ENCODE data around the gene ATP8A2. TPM values are rescaled to one million over a fixed set of nuclear protein-coding genes. Genes with fewer than 3 reads are reported as not detected.
"Not testable (repeated sequence)": the region's sequence is repeated elsewhere in the genome, so short reads cannot be mapped to it uniquely, and the experiment has no call there.

ATP8A2 gene
- total RNA-seq, 1 experiment from 2014 or later: 0.26 TPM

- in situ Hi-C loops (cut with HindIII; ENCODE audit: low pct_unique_long_range_greater_than_20kb, low sequenced_read_pairs): no loop called here
- no peak for DNase-seq (ENCODE audit: low read depth, low spot score)
These were observed 571.3 kb downstream of the ATP8A2 start for GRCh38 chr13:25943081-25943480.

- DNase-seq (ENCODE audit: low read depth, low spot score): no peak
- in situ Hi-C loops (cut with HindIII; ENCODE audit: low pct_unique_long_range_greater_than_20kb, low sequenced_read_pairs): no loop called here
These were observed 571.9 kb downstream of the ATP8A2 start for GRCh38 chr13:25943658-25944057.

- no peak for DNase-seq (ENCODE audit: low read depth, low spot score)
- in situ Hi-C loops (cut with HindIII; ENCODE audit: low pct_unique_long_range_greater_than_20kb, low sequenced_read_pairs): no loop called here
These were observed 573.8 kb downstream of the ATP8A2 start for GRCh38 chr13:25945596-25945995.

GRCh38 chr13:25946321-25946720 is 574.5 kb downstream of the ATP8A2 start:
- in situ Hi-C loops (cut with HindIII; ENCODE audit: low pct_unique_long_range_greater_than_20kb, low sequenced_read_pairs): no loop called here
- DNase-seq (ENCODE audit: low read depth, low spot score): no peak

- DNase-seq (ENCODE audit: low read depth, low spot score): no peak
- in situ Hi-C loops (cut with HindIII; ENCODE audit: low pct_unique_long_range_greater_than_20kb, low sequenced_read_pairs): no loop called here
These were observed 577.1 kb downstream of the ATP8A2 start for GRCh38 chr13:25948910-25949309.

GRCh38 chr13:25951831-25952230 is 580.1 kb downstream of the ATP8A2 start:
- in situ Hi-C loops (cut with HindIII; ENCODE audit: low pct_unique_long_range_greater_than_20kb, low sequenced_read_pairs): no loop called here
- no peak for DNase-seq (ENCODE audit: low read depth, low spot score)

GRCh38 chr13:25954080-25954479 is 582.3 kb downstream of the ATP8A2 start:
- in situ Hi-C loops (cut with HindIII; ENCODE audit: low pct_unique_long_range_greater_than_20kb, low sequenced_read_pairs); DNase-seq (ENCODE audit: low read depth, low spot score): not testable (repeated sequence)

GRCh38 chr13:25954943-25955342 is 583.2 kb downstream of the ATP8A2 start:
- DNase-seq (ENCODE audit: low read depth, low spot score); in situ Hi-C loops (cut with HindIII; ENCODE audit: low pct_unique_long_range_greater_than_20kb, low sequenced_read_pairs): not testable (repeated sequence)

GRCh38 chr13:25958986-25959385 is 587.2 kb downstream of the ATP8A2 start:
- no peak for DNase-seq (ENCODE audit: low read depth, low spot score)
- in situ Hi-C loops (cut with HindIII; ENCODE audit: low pct_unique_long_range_greater_than_20kb, low sequenced_read_pairs): no loop called here

GRCh38 chr13:25961294-25961693 is 589.5 kb downstream of the ATP8A2 start:
- DNase-seq (ENCODE audit: low read depth, low spot score): no peak
- in situ Hi-C loops (cut with HindIII; ENCODE audit: low pct_unique_long_range_greater_than_20kb, low sequenced_read_pairs): no loop called here

GRCh38 chr13:25963674-25964073 is 591.9 kb downstream of the ATP8A2 start:
- peak; percentile 27 for DNase-seq (ENCODE audit: low read depth, low spot score)
- in situ Hi-C loops (cut with HindIII; ENCODE audit: low pct_unique_long_range_greater_than_20kb, low sequenced_read_pairs): no loop called here

GRCh38 chr13:25965596-25965995 is 593.8 kb downstream of the ATP8A2 start:
- in situ Hi-C loops (cut with HindIII; ENCODE audit: low pct_unique_long_range_greater_than_20kb, low sequenced_read_pairs): no loop called here
- DNase-seq (ENCODE audit: low read depth, low spot score): no peak

GRCh38 chr13:25966086-25966485 is 594.3 kb downstream of the ATP8A2 start:
- in situ Hi-C loops (cut with HindIII; ENCODE audit: low pct_unique_long_range_greater_than_20kb, low sequenced_read_pairs): no loop called here
- DNase-seq (ENCODE audit: low read depth, low spot score): no peak

- in situ Hi-C loops (cut with HindIII; ENCODE audit: low pct_unique_long_range_greater_than_20kb, low sequenced_read_pairs): no loop called here
- DNase-seq (ENCODE audit: low read depth, low spot score): no peak
These were observed 595.4 kb downstream of the ATP8A2 start for GRCh38 chr13:25967144-25967543.

GRCh38 chr13:25971047-25971446 is 599.3 kb downstream of the ATP8A2 start:
- in situ Hi-C loops (cut with HindIII; ENCODE audit: low pct_unique_long_range_greater_than_20kb, low sequenced_read_pairs): no loop called here
- DNase-seq (ENCODE audit: low read depth, low spot score): no peak

- in situ Hi-C loops (cut with HindIII; ENCODE audit: low pct_unique_long_range_greater_than_20kb, low sequenced_read_pairs): no loop called here
- DNase-seq (ENCODE audit: low read depth, low spot score): no peak
These were observed 599.8 kb downstream of the ATP8A2 start for GRCh38 chr13:25971459-25972145.

GRCh38 chr13:25973085-25973484 is 601.3 kb downstream of the ATP8A2 start:
- DNase-seq (ENCODE audit: low read depth, low spot score): no peak
- in situ Hi-C loops (cut with HindIII; ENCODE audit: low pct_unique_long_range_greater_than_20kb, low sequenced_read_pairs): no loop called here

- DNase-seq (ENCODE audit: low read depth, low spot score): no peak
- in situ Hi-C loops (cut with HindIII; ENCODE audit: low pct_unique_long_range_greater_than_20kb, low sequenced_read_pairs): no loop called here
These were observed 601.8 kb downstream of the ATP8A2 start for GRCh38 chr13:25973576-25973975.

- in situ Hi-C loops (cut with HindIII; ENCODE audit: low pct_unique_long_range_greater_than_20kb, low sequenced_read_pairs): no loop called here
- no peak for DNase-seq (ENCODE audit: low read depth, low spot score)
These were observed 605.4 kb downstream of the ATP8A2 start for GRCh38 chr13:25977216-25977615.

- no peak for DNase-seq (ENCODE audit: low read depth, low spot score)
- in situ Hi-C loops (cut with HindIII; ENCODE audit: low pct_unique_long_range_greater_than_20kb, low sequenced_read_pairs): no loop called here
These were observed 605.9 kb downstream of the ATP8A2 start for GRCh38 chr13:25977671-25978070.

All from SK-MEL-5 (cell line).